GM23338 (cell line): Measurements from ENCODE around the gene SEMA5A. TPM values are rescaled to one million over a fixed set of nuclear protein-coding genes. Genes with fewer than 3 reads are reported as not detected.

Experiments used
- ATAC-seq: fragments of 200-7000 bp; cut with Tn5 transposase; 3 replicates; pipeline ENCODE4 v1.9.1; 2020
- DNase-seq: peaks from one replicate; pipeline ENCODE4 v3.0.0-alpha.2; 2015; ENCODE audit warnings: low spot score
- H2AFZ ChIP-seq: fragments of 200-600 bp; sonication (generic); 2 replicates; pipeline ENCODE4 v1.8.0; 2016; ENCODE audit warnings: antibody characterized with exemption, mild to moderate bottlenecking, moderate library complexity
- H3F3A ChIP-seq: fragments of 200-600 bp; sonication (generic); replicated peaks from 2 replicates; pipeline ENCODE4 v1.8.0; 2017; ENCODE audit warnings: antibody characterized with exemption, mixed run types, low read depth
- H3K27ac ChIP-seq: fragments of 200-600 bp; sonication (generic); 2 replicates; pipeline ENCODE4 v1.6.1; 2016; ENCODE audit warnings: low read depth
- H3K27me3 ChIP-seq: fragments of 200-600 bp; sonication (generic); 2 replicates; pipeline ENCODE4 v1.8.0; 2016; ENCODE audit warnings: mild to moderate bottlenecking, mixed run types, moderate library complexity; ENCODE audit not compliant: insufficient read depth
- H3K36me3 ChIP-seq: fragments of 200-600 bp; sonication (generic); 2 replicates; pipeline ENCODE4 v1.8.0; 2016; ENCODE audit warnings: mild to moderate bottlenecking; ENCODE audit not compliant: insufficient read depth
- H3K4me1 ChIP-seq: fragments of 200-600 bp; sonication (generic); 2 replicates; pipeline ENCODE4 v1.8.0; 2016; ENCODE audit warnings: mild to moderate bottlenecking, moderate library complexity; ENCODE audit not compliant: insufficient read depth
- H3K4me2 ChIP-seq: fragments of 200-600 bp; sonication (generic); 2 replicates; pipeline ENCODE4 v1.7.1; 2017; ENCODE audit warnings: mixed run types
- H3K4me3 ChIP-seq: fragments of 200-600 bp; sonication (generic); 2 replicates; pipeline ENCODE4 v1.6.1; 2016; ENCODE audit warnings: mixed run types
- H3K79me2 ChIP-seq: fragments of 200-600 bp; sonication (generic); replicated peaks from 2 replicates; pipeline ENCODE4 v1.8.0; 2017; ENCODE audit warnings: mild to moderate bottlenecking; ENCODE audit not compliant: insufficient read depth
- H3K9me2 ChIP-seq: fragments of 200-600 bp; sonication (generic); 2 replicates; pipeline ENCODE4 v1.8.0; 2017; ENCODE audit not compliant: insufficient read depth
- H4K20me1 ChIP-seq: fragments of 200-600 bp; sonication (generic); replicated peaks from 2 replicates; pipeline ENCODE4 v1.8.0; 2017; ENCODE audit warnings: mild to moderate bottlenecking; ENCODE audit not compliant: insufficient read depth
- H3K27ac Mint-ChIP-seq: 2 replicates; pipeline ENCODE4 v1.8.0; 2020; ENCODE audit warnings: inconsistent platforms, mild to moderate bottlenecking, moderate library complexity, mixed read lengths
- H3K27me3 Mint-ChIP-seq: 3 replicates; pipeline ENCODE4 v1.8.0; 2022; ENCODE audit warnings: low read depth, mild to moderate bottlenecking, moderate library complexity, mixed read lengths, inconsistent platforms; ENCODE audit not compliant: insufficient read depth, poor library complexity
- H3K36me3 Mint-ChIP-seq: 3 replicates; pipeline ENCODE4 v1.8.0; 2021; ENCODE audit warnings: low read depth, mild to moderate bottlenecking, inconsistent platforms, moderate library complexity, mixed read lengths
- H3K4me1 Mint-ChIP-seq: 3 replicates; pipeline ENCODE4 v1.8.0; 2020; ENCODE audit warnings: mild to moderate bottlenecking, inconsistent platforms, mixed read lengths
- H3K4me3 Mint-ChIP-seq: 3 replicates; pipeline ENCODE4 v1.8.0; 2021; ENCODE audit warnings: moderate library complexity, mild to moderate bottlenecking, inconsistent platforms, mixed read lengths
- H3K9me3 Mint-ChIP-seq: 3 replicates; pipeline ENCODE4 v1.8.0; 2020; ENCODE audit warnings: moderate library complexity, mild to moderate bottlenecking, inconsistent platforms, mixed read lengths
- CREB1 ChIP-seq: fragments of 250-450 bp; sonication (Bioruptor Pico); IDR thresholded peaks from 2 replicates; pipeline ENCODE4 v1.5.0; 2020; ENCODE audit warnings: low read depth, mild to moderate bottlenecking, moderate library complexity
- CTCF ChIP-seq, 2 experiments: fragments of 200-600 bp in 1 of 2; sonication (generic) in 1 of 2; conservative IDR thresholded peaks; 2 replicates each; pipeline versions ENCODE4 v1.5.1 to v1.6.1; 2016 to 2017; ENCODE audit warnings: antibody characterized with exemption in 2 of 2, low read depth in 2 of 2, mild to moderate bottlenecking in 2 of 2, moderate library complexity in 1 of 2
- EZH2 ChIP-seq: fragments of 200-600 bp; sonication (generic); IDR thresholded peaks from one replicate; pipeline ENCODE4 v1.8.0; 2017; ENCODE audit warnings: antibody characterized with exemption, mild to moderate bottlenecking, low read depth; ENCODE audit not compliant: unreplicated experiment
- EZH2phosphoT487 ChIP-seq: fragments of 200-600 bp; sonication (generic); IDR thresholded peaks from one replicate; pipeline ENCODE4 v1.8.1; 2018; ENCODE audit warnings: antibody characterized with exemption; ENCODE audit not compliant: unreplicated experiment
- JUNB ChIP-seq: IDR thresholded peaks from one replicate; pipeline ENCODE4 v1.6.1; 2016; ENCODE audit warnings: antibody characterized with exemption; ENCODE audit not compliant: unreplicated experiment
- NANOG ChIP-seq: IDR thresholded peaks from 2 replicates; pipeline ENCODE4 v1.6.1; 2016; ENCODE audit warnings: antibody characterized with exemption, borderline replicate concordance
- POLR2AphosphoS5 ChIP-seq: IDR thresholded peaks from 2 replicates; pipeline ENCODE4 v1.6.1; 2016; ENCODE audit warnings: antibody characterized with exemption, low read depth
- REST ChIP-seq: IDR thresholded peaks from one replicate; pipeline ENCODE4 v1.6.1; 2018; ENCODE audit warnings: antibody characterized with exemption; ENCODE audit not compliant: unreplicated experiment
- STAT1 ChIP-seq: IDR thresholded peaks from one replicate; pipeline ENCODE4 v1.6.1; 2016; ENCODE audit warnings: antibody characterized with exemption; ENCODE audit not compliant: unreplicated experiment
- ZNF114 ChIP-seq: fragments of 250-450 bp; sonication (Bioruptor Pico); IDR thresholded peaks from 2 replicates; pipeline ENCODE4 v1.5.0; 2020; ENCODE audit warnings: mild to moderate bottlenecking, moderate library complexity
- polyA plus RNA-seq: library from polyadenylated mRNA; unstranded; fragments of >200 nt; fragmentation: Nextera tagmentation; extraction: Ambion mirVana; gene quantifications from 2 replicates; pipeline ENCODE4 v1.2.1, GENCODE V29; 2016
- total RNA-seq: library from RNA; depleted of rRNA; stranded (reverse); fragments of >200 nt; shearing (Covaris generic); gene quantifications from 2 replicates; pipeline ENCODE4 v1.2.3, GENCODE V29; 2014
- TF ChIP-seq, protein P1 (sequence below): fragments of 250-450 bp; sonication (Bioruptor Pico); IDR thresholded peaks from 2 replicates; pipeline ENCODE4 v1.5.0; 2020; ENCODE audit warnings: mild to moderate bottlenecking, moderate library complexity
- TF ChIP-seq, protein P2 (sequence below): IDR thresholded peaks from 2 replicates; pipeline ENCODE4 v1.6.1; 2016; ENCODE audit warnings: antibody characterized with exemption

The SEMA5A gene
- total and polyA plus RNA-seq, 2 experiments from 2014 or later, result 2.1 to 8.1 TPM

- TF ChIP-seq, protein P1, sequence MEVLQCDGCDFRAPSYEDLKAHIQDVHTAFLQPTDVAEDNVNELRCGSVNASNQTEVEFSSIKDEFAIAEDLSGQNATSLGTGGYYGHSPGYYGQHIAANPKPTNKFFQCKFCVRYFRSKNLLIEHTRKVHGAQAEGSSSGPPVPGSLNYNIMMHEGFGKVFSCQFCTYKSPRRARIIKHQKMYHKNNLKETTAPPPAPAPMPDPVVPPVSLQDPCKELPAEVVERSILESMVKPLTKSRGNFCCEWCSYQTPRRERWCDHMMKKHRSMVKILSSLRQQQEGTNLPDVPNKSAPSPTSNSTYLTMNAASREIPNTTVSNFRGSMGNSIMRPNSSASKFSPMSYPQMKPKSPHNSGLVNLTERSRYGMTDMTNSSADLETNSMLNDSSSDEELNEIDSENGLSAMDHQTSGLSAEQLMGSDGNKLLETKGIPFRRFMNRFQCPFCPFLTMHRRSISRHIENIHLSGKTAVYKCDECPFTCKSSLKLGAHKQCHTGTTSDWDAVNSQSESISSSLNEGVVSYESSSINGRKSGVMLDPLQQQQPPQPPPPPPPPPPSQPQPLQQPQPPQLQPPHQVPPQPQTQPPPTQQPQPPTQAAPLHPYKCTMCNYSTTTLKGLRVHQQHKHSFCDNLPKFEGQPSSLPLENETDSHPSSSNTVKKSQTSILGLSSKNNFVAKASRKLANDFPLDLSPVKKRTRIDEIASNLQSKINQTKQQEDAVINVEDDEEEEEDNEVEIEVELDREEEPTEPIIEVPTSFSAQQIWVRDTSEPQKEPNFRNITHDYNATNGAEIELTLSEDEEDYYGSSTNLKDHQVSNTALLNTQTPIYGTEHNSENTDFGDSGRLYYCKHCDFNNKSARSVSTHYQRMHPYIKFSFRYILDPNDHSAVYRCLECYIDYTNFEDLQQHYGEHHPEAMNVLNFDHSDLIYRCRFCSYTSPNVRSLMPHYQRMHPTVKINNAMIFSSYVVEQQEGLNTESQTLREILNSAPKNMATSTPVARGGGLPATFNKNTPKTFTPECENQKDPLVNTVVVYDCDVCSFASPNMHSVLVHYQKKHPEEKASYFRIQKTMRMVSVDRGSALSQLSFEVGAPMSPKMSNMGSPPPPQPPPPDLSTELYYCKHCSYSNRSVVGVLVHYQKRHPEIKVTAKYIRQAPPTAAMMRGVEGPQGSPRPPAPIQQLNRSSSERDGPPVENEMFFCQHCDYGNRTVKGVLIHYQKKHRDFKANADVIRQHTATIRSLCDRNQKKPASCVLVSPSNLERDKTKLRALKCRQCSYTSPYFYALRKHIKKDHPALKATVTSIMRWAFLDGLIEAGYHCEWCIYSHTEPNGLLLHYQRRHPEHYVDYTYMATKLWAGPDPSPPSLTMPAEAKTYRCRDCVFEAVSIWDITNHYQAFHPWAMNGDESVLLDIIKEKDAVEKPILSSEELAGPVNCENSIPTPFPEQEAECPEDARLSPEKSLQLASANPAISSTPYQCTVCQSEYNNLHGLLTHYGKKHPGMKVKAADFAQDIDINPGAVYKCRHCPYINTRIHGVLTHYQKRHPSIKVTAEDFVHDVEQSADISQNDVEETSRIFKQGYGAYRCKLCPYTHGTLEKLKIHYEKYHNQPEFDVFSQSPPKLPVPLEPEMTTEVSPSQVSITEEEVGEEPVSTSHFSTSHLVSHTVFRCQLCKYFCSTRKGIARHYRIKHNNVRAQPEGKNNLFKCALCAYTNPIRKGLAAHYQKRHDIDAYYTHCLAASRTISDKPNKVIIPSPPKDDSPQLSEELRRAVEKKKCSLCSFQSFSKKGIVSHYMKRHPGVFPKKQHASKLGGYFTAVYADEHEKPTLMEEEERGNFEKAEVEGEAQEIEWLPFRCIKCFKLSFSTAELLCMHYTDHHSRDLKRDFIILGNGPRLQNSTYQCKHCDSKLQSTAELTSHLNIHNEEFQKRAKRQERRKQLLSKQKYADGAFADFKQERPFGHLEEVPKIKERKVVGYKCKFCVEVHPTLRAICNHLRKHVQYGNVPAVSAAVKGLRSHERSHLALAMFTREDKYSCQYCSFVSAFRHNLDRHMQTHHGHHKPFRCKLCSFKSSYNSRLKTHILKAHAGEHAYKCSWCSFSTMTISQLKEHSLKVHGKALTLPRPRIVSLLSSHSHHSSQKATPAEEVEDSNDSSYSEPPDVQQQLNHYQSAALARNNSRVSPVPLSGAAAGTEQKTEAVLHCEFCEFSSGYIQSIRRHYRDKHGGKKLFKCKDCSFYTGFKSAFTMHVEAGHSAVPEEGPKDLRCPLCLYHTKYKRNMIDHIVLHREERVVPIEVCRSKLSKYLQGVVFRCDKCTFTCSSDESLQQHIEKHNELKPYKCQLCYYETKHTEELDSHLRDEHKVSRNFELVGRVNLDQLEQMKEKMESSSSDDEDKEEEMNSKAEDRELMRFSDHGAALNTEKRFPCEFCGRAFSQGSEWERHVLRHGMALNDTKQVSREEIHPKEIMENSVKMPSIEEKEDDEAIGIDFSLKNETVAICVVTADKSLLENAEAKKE (CRISPR knock-in tag), result no peak
- TF ChIP-seq CREB1 (CRISPR knock-in tag), result no peak
- TF ChIP-seq ZNF114 (CRISPR knock-in tag), result no peak
Observed at GRCh38 chr5:9046756-9047481, 499.0 kb downstream of the SEMA5A start (continued).

DNA sequence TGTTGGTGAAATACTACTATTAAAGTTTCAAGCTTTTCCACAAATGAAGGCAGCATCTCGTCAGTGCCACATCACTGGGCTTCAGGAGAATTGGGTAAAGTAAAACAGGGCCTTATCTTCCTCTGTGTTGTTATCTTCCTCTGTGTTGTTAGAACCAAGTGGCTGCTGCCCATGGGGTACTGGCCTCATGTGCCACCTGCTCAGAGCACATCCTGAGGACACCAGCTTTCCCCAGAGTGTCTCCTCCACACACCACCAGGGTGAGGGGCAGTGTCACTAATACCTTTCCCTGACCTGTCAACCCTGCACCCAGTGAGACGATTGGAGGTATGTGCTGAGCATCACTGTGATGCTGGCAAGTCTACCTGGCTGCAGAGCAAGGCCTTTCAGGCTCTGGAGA is 499.9 kb downstream of the SEMA5A start:
- no peak overlapping the region for H3K27ac Mint-ChIP-seq
- H3K36me3 Mint-ChIP-seq, result peaks cover 7% of the 10 kb centered on the region
- Histone ChIP-seq H3F3A (no peaks in the 10 kb centered on the region), H3K9me2 (no peaks in the 10 kb centered on the region; the same call in 1 of the 2 replicates), H3K27ac (no peak overlapping the region), H2AFZ (no peak overlapping the region), H3K79me2 (no peaks in the 10 kb centered on the region), H3K36me3 (no peaks in the 10 kb centered on the region), H4K20me1 (no peaks in the 10 kb centered on the region), H3K4me1 (no peaks in the 10 kb centered on the region), H3K4me3 (no peak overlapping the region), H3K27me3 (no peaks in the 10 kb centered on the region), H3K4me2 (no peak overlapping the region)
- H3K4me3 Mint-ChIP-seq, result no peak overlapping the region
- no peaks in the 10 kb centered on the region for H3K9me3 Mint-ChIP-seq
- DNase-seq (no peak), ATAC-seq (no peak)
- no peaks in the 10 kb centered on the region for H3K27me3 Mint-ChIP-seq
- TF ChIP-seq ZNF114 (CRISPR knock-in tag), result no peak
- TF ChIP-seq REST, result no peak
- TF ChIP-seq NANOG, result no peak
- TF ChIP-seq, protein P2, sequence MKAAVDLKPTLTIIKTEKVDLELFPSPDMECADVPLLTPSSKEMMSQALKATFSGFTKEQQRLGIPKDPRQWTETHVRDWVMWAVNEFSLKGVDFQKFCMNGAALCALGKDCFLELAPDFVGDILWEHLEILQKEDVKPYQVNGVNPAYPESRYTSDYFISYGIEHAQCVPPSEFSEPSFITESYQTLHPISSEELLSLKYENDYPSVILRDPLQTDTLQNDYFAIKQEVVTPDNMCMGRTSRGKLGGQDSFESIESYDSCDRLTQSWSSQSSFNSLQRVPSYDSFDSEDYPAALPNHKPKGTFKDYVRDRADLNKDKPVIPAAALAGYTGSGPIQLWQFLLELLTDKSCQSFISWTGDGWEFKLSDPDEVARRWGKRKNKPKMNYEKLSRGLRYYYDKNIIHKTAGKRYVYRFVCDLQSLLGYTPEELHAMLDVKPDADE, result no peak
- no peak for TF ChIP-seq EZH2
- no peak for TF ChIP-seq EZH2phosphoT487
- no peak for TF ChIP-seq STAT1
- TF ChIP-seq JUNB, result no peak
- TF ChIP-seq POLR2AphosphoS5, result no peak
- TF ChIP-seq CTCF (conservative IDR thresholded peaks at IDR 0.05; ENCODE audit: low read depth in 2 of 2), result no peak
- TF ChIP-seq CREB1 (CRISPR knock-in tag), result no peak
- H3K4me1 Mint-ChIP-seq, result no peaks in the 10 kb centered on the region; the same call in 2 of the 3 replicates
